SK-N-SH treated with all-trans-retinoic acid at 6 μM for 48 hours (cell line): ENCODE data around the gene ZFP92.

ENCODE experiments used
- ATAC-seq: fragments of 200-7000 bp; cut with Tn5 transposase; 3 replicates; pipeline ENCODE4 v1.9.1; 2020; ENCODE audit warnings: mild to moderate bottlenecking, moderate library complexity
- ARNTL ChIP-seq: fragments of 450-650 bp; formaldehyde crosslinking; IDR thresholded peaks from 2 replicates; pipeline ENCODE4 v1.5.0; 2020; ENCODE audit warnings: low read depth, mild to moderate bottlenecking, moderate library complexity, borderline replicate concordance
- BACH2 ChIP-seq: fragments of 250-450 bp; sonication (Bioruptor Pico); IDR thresholded peaks from 2 replicates; pipeline ENCODE4 v1.9.0; 2021; ENCODE audit warnings: mild to moderate bottlenecking, borderline replicate concordance
- CSDC2 ChIP-seq: fragments of 250-450 bp; sonication (Bioruptor Pico); IDR thresholded peaks from 2 replicates; pipeline ENCODE4 v1.5.0; 2020; ENCODE audit warnings: mild to moderate bottlenecking, moderate library complexity
- CSRNP3 ChIP-seq: fragments of 250-450 bp; sonication (Bioruptor Pico); IDR thresholded peaks from 2 replicates; pipeline ENCODE4 v1.5.1; 2021; ENCODE audit warnings: mild to moderate bottlenecking, moderate library complexity
- GLIS3 ChIP-seq: fragments of 250-450 bp; sonication (Bioruptor Pico); IDR thresholded peaks from 2 replicates; pipeline ENCODE4 v1.5.0; 2020; ENCODE audit warnings: mild to moderate bottlenecking, moderate library complexity
- OSR1 ChIP-seq: fragments of 250-450 bp; sonication (Bioruptor Pico); IDR thresholded peaks from 2 replicates; pipeline ENCODE4 v1.8.0; 2022; ENCODE audit warnings: moderate library complexity, mild to moderate bottlenecking, inconsistent platforms
- POU6F1 ChIP-seq: fragments of 250-450 bp; sonication (Bioruptor Pico); IDR thresholded peaks from 2 replicates; pipeline ENCODE4 v1.8.0; 2021; ENCODE audit warnings: low read depth, mild to moderate bottlenecking, moderate library complexity, borderline replicate concordance
- PPARA ChIP-seq: fragments of 250-450 bp; sonication (Bioruptor Pico); IDR thresholded peaks from 2 replicates; pipeline ENCODE4 v1.5.0; 2020; ENCODE audit warnings: mild to moderate bottlenecking, borderline replicate concordance
- RARB ChIP-seq: fragments of 250-450 bp; sonication (Bioruptor Pico); IDR thresholded peaks from 2 replicates; pipeline ENCODE4 v1.8.0; 2021; ENCODE audit warnings: mild to moderate bottlenecking, moderate library complexity
- TOX ChIP-seq: fragments of 250-450 bp; sonication (Bioruptor Pico); IDR thresholded peaks from 2 replicates; pipeline ENCODE4 v1.8.0; 2021; ENCODE audit warnings: mild to moderate bottlenecking, moderate library complexity, borderline replicate concordance
- ZC3H10 ChIP-seq: fragments of 250-450 bp; sonication (Bioruptor Pico); IDR thresholded peaks from 2 replicates; pipeline ENCODE4 v1.5.1; 2021; ENCODE audit warnings: mild to moderate bottlenecking, moderate library complexity
- ZNF565 ChIP-seq: fragments of 450-650 bp; formaldehyde crosslinking; conservative IDR thresholded peaks from 2 replicates; pipeline ENCODE4 v1.5.0; 2020; ENCODE audit warnings: low read depth, mild to moderate bottlenecking, moderate library complexity
- ZNF70 ChIP-seq: fragments of 450-650 bp; formaldehyde crosslinking; IDR thresholded peaks from 2 replicates; pipeline ENCODE4 v1.5.0; 2020; ENCODE audit warnings: mild to moderate bottlenecking, moderate library complexity
- ZNF8 ChIP-seq: fragments of 450-650 bp; formaldehyde crosslinking; IDR thresholded peaks from 2 replicates; pipeline ENCODE4 v1.5.0; 2020; ENCODE audit warnings: mild to moderate bottlenecking, moderate library complexity
- TF ChIP-seq, protein P1 (sequence below): fragments of 250-450 bp; sonication (Bioruptor Pico); IDR thresholded peaks from 2 replicates; pipeline ENCODE4 v1.5.0; 2020; ENCODE audit warnings: mild to moderate bottlenecking, moderate library complexity
- TF ChIP-seq, protein P2 (sequence below): fragments of 250-450 bp; sonication (Bioruptor Pico); IDR thresholded peaks from 2 replicates; pipeline ENCODE4 v1.5.1; 2020; ENCODE audit warnings: low read depth, mild to moderate bottlenecking, moderate library complexity

Gene ZFP92

DNA sequence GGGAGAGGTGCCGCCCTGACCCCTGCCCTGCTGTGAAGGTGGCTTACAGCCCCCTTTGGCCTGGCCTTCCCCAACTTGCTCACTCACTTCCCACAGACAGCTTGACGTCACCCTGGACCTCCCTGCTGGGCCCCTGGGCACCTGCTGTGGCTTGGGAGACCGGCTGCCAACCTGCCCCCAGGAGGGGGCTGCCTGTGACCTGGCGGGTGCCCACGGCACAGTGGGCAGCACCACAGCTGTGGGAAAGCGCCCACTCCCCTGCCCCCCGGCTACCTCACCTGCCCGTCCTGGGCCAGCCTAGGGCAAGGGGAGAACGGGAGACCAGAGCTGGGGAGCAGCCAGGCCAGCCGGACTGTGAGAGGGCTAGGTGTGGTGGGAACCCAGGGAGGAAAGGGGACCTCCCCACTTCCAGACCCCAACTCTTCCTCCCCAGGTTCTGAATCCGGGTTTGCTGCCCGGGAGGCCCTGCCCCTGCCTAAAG, 2.4 kb upstream of the ZFP92 start:
- TF ChIP-seq PPARA (no peak), ZC3H10 (no peak), ZNF8 (CRISPR knock-in tag) (no peak), ARNTL (CRISPR knock-in tag) (no peak)
- TF ChIP-seq, protein P1, sequence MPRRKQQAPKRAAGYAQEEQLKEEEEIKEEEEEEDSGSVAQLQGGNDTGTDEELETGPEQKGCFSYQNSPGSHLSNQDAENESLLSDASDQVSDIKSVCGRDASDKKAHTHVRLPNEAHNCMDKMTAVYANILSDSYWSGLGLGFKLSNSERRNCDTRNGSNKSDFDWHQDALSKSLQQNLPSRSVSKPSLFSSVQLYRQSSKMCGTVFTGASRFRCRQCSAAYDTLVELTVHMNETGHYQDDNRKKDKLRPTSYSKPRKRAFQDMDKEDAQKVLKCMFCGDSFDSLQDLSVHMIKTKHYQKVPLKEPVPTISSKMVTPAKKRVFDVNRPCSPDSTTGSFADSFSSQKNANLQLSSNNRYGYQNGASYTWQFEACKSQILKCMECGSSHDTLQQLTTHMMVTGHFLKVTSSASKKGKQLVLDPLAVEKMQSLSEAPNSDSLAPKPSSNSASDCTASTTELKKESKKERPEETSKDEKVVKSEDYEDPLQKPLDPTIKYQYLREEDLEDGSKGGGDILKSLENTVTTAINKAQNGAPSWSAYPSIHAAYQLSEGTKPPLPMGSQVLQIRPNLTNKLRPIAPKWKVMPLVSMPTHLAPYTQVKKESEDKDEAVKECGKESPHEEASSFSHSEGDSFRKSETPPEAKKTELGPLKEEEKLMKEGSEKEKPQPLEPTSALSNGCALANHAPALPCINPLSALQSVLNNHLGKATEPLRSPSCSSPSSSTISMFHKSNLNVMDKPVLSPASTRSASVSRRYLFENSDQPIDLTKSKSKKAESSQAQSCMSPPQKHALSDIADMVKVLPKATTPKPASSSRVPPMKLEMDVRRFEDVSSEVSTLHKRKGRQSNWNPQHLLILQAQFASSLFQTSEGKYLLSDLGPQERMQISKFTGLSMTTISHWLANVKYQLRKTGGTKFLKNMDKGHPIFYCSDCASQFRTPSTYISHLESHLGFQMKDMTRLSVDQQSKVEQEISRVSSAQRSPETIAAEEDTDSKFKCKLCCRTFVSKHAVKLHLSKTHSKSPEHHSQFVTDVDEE (CRISPR knock-in tag): no peak
- TF ChIP-seq, protein P2, sequence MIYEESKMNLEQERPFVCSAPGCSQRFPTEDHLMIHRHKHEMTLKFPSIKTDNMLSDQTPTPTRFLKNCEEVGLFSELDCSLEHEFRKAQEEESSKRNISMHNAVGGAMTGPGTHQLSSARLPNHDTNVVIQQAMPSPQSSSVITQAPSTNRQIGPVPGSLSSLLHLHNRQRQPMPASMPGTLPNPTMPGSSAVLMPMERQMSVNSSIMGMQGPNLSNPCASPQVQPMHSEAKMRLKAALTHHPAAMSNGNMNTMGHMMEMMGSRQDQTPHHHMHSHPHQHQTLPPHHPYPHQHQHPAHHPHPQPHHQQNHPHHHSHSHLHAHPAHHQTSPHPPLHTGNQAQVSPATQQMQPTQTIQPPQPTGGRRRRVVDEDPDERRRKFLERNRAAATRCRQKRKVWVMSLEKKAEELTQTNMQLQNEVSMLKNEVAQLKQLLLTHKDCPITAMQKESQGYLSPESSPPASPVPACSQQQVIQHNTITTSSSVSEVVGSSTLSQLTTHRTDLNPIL: no peak

GRCh38 chrX:153409414-153410101, 1.7 kb upstream of the ZFP92 start:
- ATAC-seq: no peak
- TF ChIP-seq ZC3H10 (no peak), GLIS3 (CRISPR knock-in tag) (no peak), CSDC2 (CRISPR knock-in tag) (no peak), CSRNP3 (CRISPR knock-in tag) (no peak), RARB (no peak), OSR1 (no peak), ZNF8 (CRISPR knock-in tag) (no peak), ZNF70 (CRISPR knock-in tag) (no peak)
- TF ChIP-seq, protein P1 (CRISPR knock-in tag): no peak
- TF ChIP-seq, protein P2: no peak

More for the DNA sequence above, 2.4 kb upstream of the ZFP92 start:
- ATAC-seq: no peak

- ATAC-seq: no peak
- no peak for TF ChIP-seq BACH2 (CRISPR knock-in tag)
- TF ChIP-seq, protein P2: no peak
- no peak for TF ChIP-seq CSDC2 (CRISPR knock-in tag)
- TF ChIP-seq, protein P1 (CRISPR knock-in tag): no peak
- no peak for TF ChIP-seq TOX (CRISPR knock-in tag)
- TF ChIP-seq POU6F1 (CRISPR knock-in tag): no peak
- TF ChIP-seq ZNF70 (CRISPR knock-in tag): no peak
- TF ChIP-seq ARNTL (CRISPR knock-in tag): no peak
- no peak for TF ChIP-seq RARB
- TF ChIP-seq OSR1: no peak
- TF ChIP-seq ZNF8 (CRISPR knock-in tag): no peak
- no peak for TF ChIP-seq ZC3H10
- no peak for TF ChIP-seq ZNF565 (CRISPR knock-in tag)
Observed at GRCh38 chrX:153410373-153410772, 899 bp upstream of the ZFP92 start.
